HG02610 (cell line): Measurements from ENCODE around the gene ZNHIT1.
"Not testable (repeated sequence)": the region's sequence is repeated elsewhere in the genome, so short reads cannot be mapped to it uniquely, and the experiment has no call there.

Experiments
- ATAC-seq: cut with Tn5 transposase; IDR thresholded peaks from one replicate; pipeline ENCODE4 v1.9.1; 2021; ENCODE audit warnings: mild to moderate bottlenecking, moderate library complexity; ENCODE audit not compliant: unreplicated experiment

Gene ZNHIT1

GRCh38 chr7:101186844-101187428, 31.0 kb upstream of the ZNHIT1 start:
- no peak for ATAC-seq

GRCh38 chr7:101189109-101189508, 28.9 kb upstream of the ZNHIT1 start:
- ATAC-seq, result no peak

- no peak for ATAC-seq
These were observed 22.1 kb upstream of the ZNHIT1 start for GRCh38 chr7:101195884-101196283.

GRCh38 chr7:101197991-101198390, 20.0 kb upstream of the ZNHIT1 start:
- ATAC-seq, result no peak

- ATAC-seq, result no peak
These were observed 19.5 kb upstream of the ZNHIT1 start for GRCh38 chr7:101198476-101198875.

- not testable (repeated sequence) for ATAC-seq
These were observed 18.4 kb upstream of the ZNHIT1 start for GRCh38 chr7:101199522-101199921.

- no peak for ATAC-seq
These were observed 17.5 kb upstream of the ZNHIT1 start for GRCh38 chr7:101200504-101200861.

GRCh38 chr7:101200862-101201599, 16.9 kb upstream of the ZNHIT1 start, which contains the start of gene MOGAT3:
TSS of gene MOGAT3 (minus strand) at chr7:101201036. CDS start at chr7:101200854, 182 bp downstream.
- no peak for ATAC-seq

- no peak for ATAC-seq
These were observed 16.0 kb upstream of the ZNHIT1 start for GRCh38 chr7:101201695-101202602.

GRCh38 chr7:101202603-101202918, 15.4 kb upstream of the ZNHIT1 start:
- ATAC-seq, result no peak

- ATAC-seq, result not testable (repeated sequence)
These were observed 13.9 kb upstream of the ZNHIT1 start for GRCh38 chr7:101203740-101204738.

GRCh38 chr7:101205901-101206664, 11.9 kb upstream of the ZNHIT1 start:
- ATAC-seq, result no peak

- ATAC-seq, result no peak
These were observed 11.3 kb upstream of the ZNHIT1 start for GRCh38 chr7:101206665-101207042.

GRCh38 chr7:101207459-101207858, 10.5 kb upstream of the ZNHIT1 start:
- ATAC-seq, result no peak

GRCh38 chr7:101208794-101209193, 9.2 kb upstream of the ZNHIT1 start:
- no peak for ATAC-seq

GRCh38 chr7:101210143-101210542, 7.8 kb upstream of the ZNHIT1 start:
- ATAC-seq, result no peak

- ATAC-seq, result no peak
These were observed 6.5 kb upstream of the ZNHIT1 start for GRCh38 chr7:101211501-101211900.

- no peak for ATAC-seq
These were observed 6.0 kb upstream of the ZNHIT1 start for GRCh38 chr7:101212014-101212413.

- no peak for ATAC-seq
These were observed 1.7 kb upstream of the ZNHIT1 start for GRCh38 chr7:101216001-101216859.
